ENCODE measurements around the gene KRT2. TPM values are rescaled to one million over a fixed set of nuclear protein-coding genes. Genes with fewer than 3 reads are reported as not detected.

Gene KRT2
- total and polyA plus RNA-seq, 7 experiments from 2014 or later = 0.29 to 4.7 (median 2.2) TPM; not detected in 1

DNA sequence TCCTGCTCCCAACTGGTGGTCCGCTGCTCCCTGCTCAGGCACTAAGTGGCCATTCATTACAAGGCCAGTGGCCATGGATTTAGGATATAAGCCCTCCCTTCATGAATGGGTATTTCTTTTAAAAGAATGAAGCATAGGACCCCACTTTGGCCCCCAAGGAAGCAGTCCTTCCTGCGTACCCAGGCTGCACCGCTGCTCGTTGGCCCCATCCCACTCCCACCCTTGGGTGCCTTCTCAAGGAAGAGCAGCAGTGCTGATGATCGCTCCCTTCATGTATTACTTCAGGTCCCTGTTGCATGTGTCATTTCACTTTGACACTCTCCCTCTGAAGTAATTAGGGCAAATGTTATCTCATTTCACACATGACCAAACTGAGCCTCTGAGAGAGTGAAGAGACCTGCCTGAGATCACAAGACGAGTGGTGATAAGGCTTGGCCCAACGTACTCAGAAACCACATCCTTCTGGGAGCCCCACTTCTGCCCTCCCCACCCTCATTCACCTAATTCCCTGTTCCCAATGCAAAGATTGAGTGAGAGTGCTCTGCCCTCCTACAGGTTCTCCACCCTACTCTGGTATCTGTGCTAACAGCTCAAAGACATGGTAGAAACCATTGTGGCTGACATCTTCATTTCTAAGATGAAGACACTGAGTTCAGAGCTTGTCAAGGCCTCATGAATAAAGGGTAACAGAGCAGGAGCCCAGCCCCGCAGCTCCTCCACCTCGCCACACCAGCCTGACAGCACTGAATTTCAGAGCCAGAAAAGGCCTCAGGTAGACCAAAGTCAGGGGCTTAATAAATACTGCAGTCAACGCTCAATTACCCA lies 10.3 kb upstream of the KRT2 start:
- ChIA-PET CTCF (interaction anchor here (0.9 to 1.6 kb wide), 2 partner anchors 52 to 76 kb away, joined by 3 to 5 read pairs; no protein-coding TSS in a partner anchor), POLR2A (interaction anchor here (1.3 to 2.2 kb wide), 2 partner anchors 10 to 18 kb away, joined by 3 to 12 read pairs; partner anchors contain the start of gene KRT1)
- no peaks in the 10 kb centered on the region for H3K36me3 Mint-ChIP-seq
- Histone ChIP-seq H3K27ac (ENCODE audit: low read depth, low read length) (no peak overlapping the region), H3K36me3 (ENCODE audit: control insufficient read depth in 2 of 3, insufficient read depth in 3 of 3, low read length in 3 of 3) (no peaks in the 10 kb centered on the region), H3K9me3 (ENCODE audit: control insufficient read depth in 2 of 3, low read length in 3 of 3) (no peaks in the 10 kb centered on the region), H3K4me1 (ENCODE audit: control insufficient read depth in 2 of 2, insufficient read depth in 2 of 2, low read length in 2 of 2) (no peaks in the 10 kb centered on the region), H3K4me3 (ENCODE audit: low read length) (no peak overlapping the region), H3K27me3 (ENCODE audit: control insufficient read depth in 2 of 2, insufficient read depth in 2 of 2, low read length in 2 of 2) (no peaks in the 10 kb centered on the region)
- H3K9me3 Mint-ChIP-seq = no peaks in the 10 kb centered on the region
- DNase-seq (no peak), ATAC-seq (no peak)
- no peak overlapping the region for H3K4me3 Mint-ChIP-seq
- H3K27me3 Mint-ChIP-seq = peaks cover 0 to 22% (median 0%) of the 10 kb centered on the region in 5 donors
- H3K4me1 Mint-ChIP-seq = peaks cover 5 to 30% (median 16%) of the 10 kb centered on the region in 7 donors
- peak overlapping the region in 4 of 9 donors; percentile 67 to 90 (median 73) for H3K27ac Mint-ChIP-seq
- intact Hi-C loops (cut with micrococcal nuclease) = no loop called here

GRCh38 chr12:52661668-52662067 lies 9.7 kb upstream of the KRT2 start:
- Mint-ChIP-seq H3K9me3 (no peaks in the 10 kb centered on the region), H3K4me1 (peaks cover 5 to 34% (median 16%) of the 10 kb centered on the region in 7 donors), H3K36me3 (no peaks in the 10 kb centered on the region), H3K27ac (no peak overlapping the region), H3K27me3 (peaks cover 0 to 22% (median 0%) of the 10 kb centered on the region in 5 donors), H3K4me3 (no peak overlapping the region)
- ATAC-seq (no peak), DNase-seq (no peak)
- Histone ChIP-seq H3K27me3 (ENCODE audit: control insufficient read depth in 2 of 2, insufficient read depth in 2 of 2, low read length in 2 of 2) (no peaks in the 10 kb centered on the region), H3K4me3 (ENCODE audit: low read length) (no peak overlapping the region), H3K27ac (ENCODE audit: low read depth, low read length) (no peak overlapping the region), H3K9me3 (ENCODE audit: control insufficient read depth in 2 of 3, low read length in 3 of 3) (no peaks in the 10 kb centered on the region), H3K36me3 (ENCODE audit: control insufficient read depth in 2 of 3, insufficient read depth in 3 of 3, low read length in 3 of 3) (no peaks in the 10 kb centered on the region), H3K4me1 (ENCODE audit: control insufficient read depth in 2 of 2, insufficient read depth in 2 of 2, low read length in 2 of 2) (no peaks in the 10 kb centered on the region)
- ChIA-PET CTCF (interaction anchor here (0.9 kb wide), 1 partner anchor 75 kb away, joined by 3 read pairs; no protein-coding TSS in a partner anchor), POLR2A (interaction anchor here (1.3 kb wide), 1 partner anchor 19 kb away, joined by 3 read pairs; the partner anchor contains the start of gene KRT1)
- intact Hi-C loops (cut with micrococcal nuclease) = no loop called here

- peaks cover 5 to 40% (median 21%) of the 10 kb centered on the region in 7 donors for H3K4me1 Mint-ChIP-seq
- no peak for ATAC-seq
- no peaks in the 10 kb centered on the region for H3K36me3 ChIP-seq (ENCODE audit: control insufficient read depth in 2 of 3, insufficient read depth in 3 of 3, low read length in 3 of 3)
- ChIA-PET CTCF (no interaction called here), POLR2A (interaction anchor here (1.3 to 1.4 kb wide), 2 partner anchors 11 to 20 kb away, joined by 3 read pairs; partner anchors contain the start of gene KRT1)
- no peaks in the 10 kb centered on the region for H3K9me3 ChIP-seq (ENCODE audit: control insufficient read depth in 2 of 3, low read length in 3 of 3)
- H3K4me3 ChIP-seq (ENCODE audit: low read length) = no peak overlapping the region
- H3K4me3 Mint-ChIP-seq = no peak overlapping the region
- intact Hi-C loops (cut with micrococcal nuclease) = no loop called here
- H3K27ac Mint-ChIP-seq = no peak overlapping the region
- no peak for DNase-seq
- no peaks in the 10 kb centered on the region for H3K27me3 ChIP-seq (ENCODE audit: control insufficient read depth in 2 of 2, insufficient read depth in 2 of 2, low read length in 2 of 2)
- H3K4me1 ChIP-seq (ENCODE audit: control insufficient read depth in 2 of 2, insufficient read depth in 2 of 2, low read length in 2 of 2) = no peaks in the 10 kb centered on the region
- no peak overlapping the region for H3K27ac ChIP-seq (ENCODE audit: low read depth, low read length)
- peaks cover 0 to 22% (median 0%) of the 10 kb centered on the region in 5 donors for H3K27me3 Mint-ChIP-seq
- no peaks in the 10 kb centered on the region for H3K36me3 Mint-ChIP-seq
- H3K9me3 Mint-ChIP-seq = no peaks in the 10 kb centered on the region
These were observed 9.0 kb upstream of the KRT2 start for GRCh38 chr12:52660934-52661499.

GRCh38 chr12:52659951-52660350 lies 7.9 kb upstream of the KRT2 start:
- DNase-seq = no peak
- Mint-ChIP-seq H3K9me3 (no peaks in the 10 kb centered on the region), H3K27me3 (peaks cover 0 to 28% (median 0%) of the 10 kb centered on the region in 5 donors)

GRCh38 chr12:52659395-52659794 lies 7.4 kb upstream of the KRT2 start:
- DNase-seq (no peak), ATAC-seq (no peak)
- Histone ChIP-seq H3K27ac (ENCODE audit: low read depth, low read length) (no peak overlapping the region), H3K4me3 (ENCODE audit: low read length) (no peak overlapping the region), H3K27me3 (ENCODE audit: control insufficient read depth in 2 of 2, insufficient read depth in 2 of 2, low read length in 2 of 2) (no peaks in the 10 kb centered on the region), H3K36me3 (ENCODE audit: control insufficient read depth in 2 of 3, insufficient read depth in 3 of 3, low read length in 3 of 3) (no peaks in the 10 kb centered on the region), H3K4me1 (ENCODE audit: control insufficient read depth in 2 of 2, insufficient read depth in 2 of 2, low read length in 2 of 2) (no peaks in the 10 kb centered on the region), H3K9me3 (ENCODE audit: control insufficient read depth in 2 of 3, low read length in 3 of 3) (no peaks in the 10 kb centered on the region)
- Mint-ChIP-seq H3K36me3 (no peaks in the 10 kb centered on the region), H3K9me3 (no peaks in the 10 kb centered on the region), H3K4me3 (no peak overlapping the region), H3K27ac (peak overlapping the region in 3 of 9 donors; percentile 54 to 88 (median 80)), H3K27me3 (peaks cover 0 to 34% (median 0%) of the 10 kb centered on the region in 5 donors), H3K4me1 (peaks cover 5 to 45% (median 26%) of the 10 kb centered on the region in 7 donors)
- ChIA-PET CTCF (no interaction called here), POLR2A (interaction anchor here (1.2 kb wide), 1 partner anchor 9 kb away, joined by 4 read pairs; no protein-coding TSS in a partner anchor)
- intact Hi-C loops (cut with micrococcal nuclease) = no loop called here

More at GRCh38 chr12:52659951-52660350, 7.9 kb upstream of the KRT2 start:
- CTCF ChIA-PET = no interaction called here
- no peak for ATAC-seq
- Histone ChIP-seq H3K27ac (ENCODE audit: low read depth, low read length) (no peak overlapping the region), H3K36me3 (ENCODE audit: control insufficient read depth in 2 of 3, insufficient read depth in 3 of 3, low read length in 3 of 3) (no peaks in the 10 kb centered on the region), H3K27me3 (ENCODE audit: control insufficient read depth in 2 of 2, insufficient read depth in 2 of 2, low read length in 2 of 2) (no peaks in the 10 kb centered on the region), H3K9me3 (ENCODE audit: control insufficient read depth in 2 of 3, low read length in 3 of 3) (no peaks in the 10 kb centered on the region), H3K4me1 (ENCODE audit: control insufficient read depth in 2 of 2, insufficient read depth in 2 of 2, low read length in 2 of 2) (no peaks in the 10 kb centered on the region), H3K4me3 (ENCODE audit: low read length) (no peak overlapping the region)
- intact Hi-C loops (cut with micrococcal nuclease) = no loop called here
- POLR2A ChIA-PET = interaction anchor here (1.2 to 1.4 kb wide), 2 partner anchors 10 to 13 kb away, joined by 3 to 4 read pairs; no protein-coding TSS in a partner anchor
- no peaks in the 10 kb centered on the region for H3K36me3 Mint-ChIP-seq
- peak overlapping the region in 2 of 9 donors; percentile 54 to 80 for H3K27ac Mint-ChIP-seq
- H3K4me1 Mint-ChIP-seq = peaks cover 5 to 40% (median 21%) of the 10 kb centered on the region in 7 donors
- no peak overlapping the region for H3K4me3 Mint-ChIP-seq

DNA sequence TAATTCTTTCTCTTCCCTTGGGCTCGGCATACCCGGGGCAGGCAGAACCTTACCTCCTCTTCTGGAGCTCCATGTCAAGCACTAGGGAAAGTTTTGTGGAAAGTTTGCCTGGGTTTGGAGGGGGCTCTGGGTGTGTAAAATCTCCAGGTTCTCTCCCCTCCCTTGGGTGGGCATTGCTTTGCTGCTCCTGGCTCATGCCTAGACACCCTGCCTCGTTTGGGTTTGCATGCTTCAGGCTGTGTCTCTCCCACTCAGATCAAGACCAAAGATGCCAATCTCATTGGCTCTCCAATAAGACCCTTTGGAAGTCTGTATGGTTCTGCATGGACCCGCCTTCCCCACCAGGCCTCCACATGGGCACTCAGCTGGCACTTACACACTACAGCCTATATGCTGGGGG lies 6.2 kb upstream of the KRT2 start:
- intact Hi-C loops (cut with micrococcal nuclease) = no loop called here
- H3K27ac Mint-ChIP-seq = no peak overlapping the region

More for the DNA sequence above, 6.2 kb upstream of the KRT2 start:
- H3K36me3 ChIP-seq (ENCODE audit: control insufficient read depth in 2 of 3, insufficient read depth in 3 of 3, low read length in 3 of 3) = no peaks in the 10 kb centered on the region
- no peaks in the 10 kb centered on the region for H3K9me3 Mint-ChIP-seq
- ATAC-seq (no peak), DNase-seq (no peak)
- no peaks in the 10 kb centered on the region for H3K9me3 ChIP-seq (ENCODE audit: control insufficient read depth in 2 of 3, low read length in 3 of 3)
- peaks cover 0 to 42% (median 0%) of the 10 kb centered on the region in 5 donors for H3K27me3 Mint-ChIP-seq
- H3K4me1 Mint-ChIP-seq = peaks cover 5 to 50% (median 22%) of the 10 kb centered on the region in 7 donors
- no peaks in the 10 kb centered on the region for H3K27me3 ChIP-seq (ENCODE audit: control insufficient read depth in 2 of 2, insufficient read depth in 2 of 2, low read length in 2 of 2)
- ChIA-PET CTCF (no interaction called here), POLR2A (interaction anchor here (0.7 to 1.9 kb wide), 3 partner anchors 11 to 33 kb away, joined by 4 to 8 read pairs (median 4); no protein-coding TSS in a partner anchor)
- no peaks in the 10 kb centered on the region for H3K4me1 ChIP-seq (ENCODE audit: control insufficient read depth in 2 of 2, insufficient read depth in 2 of 2, low read length in 2 of 2)
- no peak overlapping the region for H3K27ac ChIP-seq (ENCODE audit: low read depth, low read length)
- no peak overlapping the region for H3K4me3 ChIP-seq (ENCODE audit: low read length)
- H3K4me3 Mint-ChIP-seq = no peak overlapping the region
- peaks cover 0 to 5% (median 0%) of the 10 kb centered on the region in 5 donors for H3K36me3 Mint-ChIP-seq
